SK-N-SH treated with all-trans-retinoic acid at 6 μM for 48 hours (cell line): Measurements from ENCODE around the gene VASN.

Experiments
- ATAC-seq: fragments of 200-7000 bp; cut with Tn5 transposase; 3 replicates; pipeline ENCODE4 v1.9.1; 2020; ENCODE audit warnings: mild to moderate bottlenecking, moderate library complexity
- BACH2 ChIP-seq: fragments of 250-450 bp; sonication (Bioruptor Pico); IDR thresholded peaks from 2 replicates; pipeline ENCODE4 v1.9.0; 2021; ENCODE audit warnings: mild to moderate bottlenecking, borderline replicate concordance
- CREB5 ChIP-seq: fragments of 250-450 bp; sonication (Bioruptor Pico); IDR thresholded peaks from 2 replicates; pipeline ENCODE4 v1.5.1; 2020; ENCODE audit warnings: low read depth, mild to moderate bottlenecking, moderate library complexity
- CSDC2 ChIP-seq: fragments of 250-450 bp; sonication (Bioruptor Pico); IDR thresholded peaks from 2 replicates; pipeline ENCODE4 v1.5.0; 2020; ENCODE audit warnings: mild to moderate bottlenecking, moderate library complexity
- CSRNP3 ChIP-seq: fragments of 250-450 bp; sonication (Bioruptor Pico); IDR thresholded peaks from 2 replicates; pipeline ENCODE4 v1.5.1; 2021; ENCODE audit warnings: mild to moderate bottlenecking, moderate library complexity
- ESRRG ChIP-seq: fragments of 250-450 bp; sonication (Bioruptor Pico); IDR thresholded peaks from 2 replicates; pipeline ENCODE4 v1.6.1; 2021; ENCODE audit warnings: mild to moderate bottlenecking
- GLIS3 ChIP-seq: fragments of 250-450 bp; sonication (Bioruptor Pico); IDR thresholded peaks from 2 replicates; pipeline ENCODE4 v1.5.0; 2020; ENCODE audit warnings: mild to moderate bottlenecking, moderate library complexity
- ISL1 ChIP-seq: fragments of 250-450 bp; sonication (Bioruptor Pico); IDR thresholded peaks from 2 replicates; pipeline ENCODE4 v2.1.2; 2022; ENCODE audit warnings: mild to moderate bottlenecking, moderate library complexity
- OSR1 ChIP-seq: fragments of 250-450 bp; sonication (Bioruptor Pico); IDR thresholded peaks from 2 replicates; pipeline ENCODE4 v1.8.0; 2022; ENCODE audit warnings: moderate library complexity, mild to moderate bottlenecking, inconsistent platforms
- PATZ1 ChIP-seq: fragments of 250-450 bp; sonication (Bioruptor Pico); IDR thresholded peaks from 2 replicates; pipeline ENCODE4 v1.8.0; 2020; ENCODE audit warnings: mild to moderate bottlenecking, moderate library complexity, borderline replicate concordance
- POU6F1 ChIP-seq: fragments of 250-450 bp; sonication (Bioruptor Pico); IDR thresholded peaks from 2 replicates; pipeline ENCODE4 v1.8.0; 2021; ENCODE audit warnings: low read depth, mild to moderate bottlenecking, moderate library complexity, borderline replicate concordance
- PPARA ChIP-seq: fragments of 250-450 bp; sonication (Bioruptor Pico); IDR thresholded peaks from 2 replicates; pipeline ENCODE4 v1.5.0; 2020; ENCODE audit warnings: mild to moderate bottlenecking, borderline replicate concordance
- RARB ChIP-seq: fragments of 250-450 bp; sonication (Bioruptor Pico); IDR thresholded peaks from 2 replicates; pipeline ENCODE4 v1.8.0; 2021; ENCODE audit warnings: mild to moderate bottlenecking, moderate library complexity
- SNAI2 ChIP-seq: fragments of 250-450 bp; sonication (Bioruptor Pico); IDR thresholded peaks from 2 replicates; pipeline ENCODE4 v1.5.0; 2020; ENCODE audit warnings: mild to moderate bottlenecking, moderate library complexity
- TOX ChIP-seq: fragments of 250-450 bp; sonication (Bioruptor Pico); IDR thresholded peaks from 2 replicates; pipeline ENCODE4 v1.8.0; 2021; ENCODE audit warnings: mild to moderate bottlenecking, moderate library complexity, borderline replicate concordance
- TSHZ2 ChIP-seq: fragments of 250-450 bp; sonication (Bioruptor Pico); IDR thresholded peaks from 2 replicates; pipeline ENCODE4 v1.5.0; 2020; ENCODE audit warnings: mild to moderate bottlenecking, moderate library complexity
- ZC3H10 ChIP-seq: fragments of 250-450 bp; sonication (Bioruptor Pico); IDR thresholded peaks from 2 replicates; pipeline ENCODE4 v1.5.1; 2021; ENCODE audit warnings: mild to moderate bottlenecking, moderate library complexity
- ZFP3 ChIP-seq: fragments of 250-450 bp; sonication (Bioruptor Pico); IDR thresholded peaks from 2 replicates; pipeline ENCODE4 v1.5.0; 2020; ENCODE audit warnings: mild to moderate bottlenecking, moderate library complexity
- ZFP30 ChIP-seq: fragments of 450-650 bp; formaldehyde crosslinking; IDR thresholded peaks from 2 replicates; pipeline ENCODE4 v1.5.0; 2022; ENCODE audit warnings: mild to moderate bottlenecking, moderate library complexity
- ZNF565 ChIP-seq: fragments of 450-650 bp; formaldehyde crosslinking; conservative IDR thresholded peaks from 2 replicates; pipeline ENCODE4 v1.5.0; 2020; ENCODE audit warnings: low read depth, mild to moderate bottlenecking, moderate library complexity
- ZNF70 ChIP-seq: fragments of 450-650 bp; formaldehyde crosslinking; IDR thresholded peaks from 2 replicates; pipeline ENCODE4 v1.5.0; 2020; ENCODE audit warnings: mild to moderate bottlenecking, moderate library complexity
- ZNF8 ChIP-seq: fragments of 450-650 bp; formaldehyde crosslinking; IDR thresholded peaks from 2 replicates; pipeline ENCODE4 v1.5.0; 2020; ENCODE audit warnings: mild to moderate bottlenecking, moderate library complexity

The VASN gene

GRCh38 chr16:4354512-4355409 is 16.9 kb upstream of the VASN start:
- no peak for ATAC-seq
- no peak for TF ChIP-seq ISL1 (CRISPR knock-in tag)
- TF ChIP-seq BACH2 (CRISPR knock-in tag), result no peak
- no peak for TF ChIP-seq CREB5 (CRISPR knock-in tag)
- no peak for TF ChIP-seq ZFP30
- TF ChIP-seq CSRNP3 (CRISPR knock-in tag), result no peak
- no peak for TF ChIP-seq TOX (CRISPR knock-in tag)
- no peak for TF ChIP-seq GLIS3
- no peak for TF ChIP-seq SNAI2
- no peak for TF ChIP-seq RARB
- TF ChIP-seq TSHZ2 (CRISPR knock-in tag), result no peak
- no peak for TF ChIP-seq ESRRG (CRISPR knock-in tag)
- TF ChIP-seq PPARA (CRISPR knock-in tag), result no peak
- TF ChIP-seq ZNF70, result no peak
- no peak for TF ChIP-seq POU6F1 (CRISPR knock-in tag)
- no peak for TF ChIP-seq OSR1 (CRISPR knock-in tag)
- no peak for TF ChIP-seq ZNF565 (CRISPR knock-in tag)
- TF ChIP-seq ZFP3, result no peak
- TF ChIP-seq PATZ1 (CRISPR knock-in tag), result no peak
- TF ChIP-seq ZNF8 (CRISPR knock-in tag), result no peak
- TF ChIP-seq ZC3H10, result no peak

- no peak for ATAC-seq
- no peak for TF ChIP-seq SNAI2
- no peak for TF ChIP-seq CREB5 (CRISPR knock-in tag)
- TF ChIP-seq TSHZ2 (CRISPR knock-in tag), result no peak
- TF ChIP-seq TOX (CRISPR knock-in tag), result no peak
- no peak for TF ChIP-seq ZFP30
- no peak for TF ChIP-seq RARB
- no peak for TF ChIP-seq PPARA (CRISPR knock-in tag)
- TF ChIP-seq POU6F1 (CRISPR knock-in tag), result no peak
- no peak for TF ChIP-seq ESRRG (CRISPR knock-in tag)
- no peak for TF ChIP-seq CSDC2 (CRISPR knock-in tag)
- TF ChIP-seq PATZ1 (CRISPR knock-in tag), result no peak
- no peak for TF ChIP-seq ZNF8 (CRISPR knock-in tag)
Measured at GRCh38 chr16:4356820-4357219, 14.8 kb upstream of the VASN start.
